Measurements from ENCODE around the gene AACS. TPM values are rescaled to one million over a fixed set of nuclear protein-coding genes. Genes with fewer than 3 reads are reported as not detected.

Gene AACS
- total and polyA plus RNA-seq, 10 of the 15 experiments (the other 5 are each of a cell fraction or from before 2014, with no cell fraction given), result 10.1 to 34.0 (median 21.1) TPM

DNA sequence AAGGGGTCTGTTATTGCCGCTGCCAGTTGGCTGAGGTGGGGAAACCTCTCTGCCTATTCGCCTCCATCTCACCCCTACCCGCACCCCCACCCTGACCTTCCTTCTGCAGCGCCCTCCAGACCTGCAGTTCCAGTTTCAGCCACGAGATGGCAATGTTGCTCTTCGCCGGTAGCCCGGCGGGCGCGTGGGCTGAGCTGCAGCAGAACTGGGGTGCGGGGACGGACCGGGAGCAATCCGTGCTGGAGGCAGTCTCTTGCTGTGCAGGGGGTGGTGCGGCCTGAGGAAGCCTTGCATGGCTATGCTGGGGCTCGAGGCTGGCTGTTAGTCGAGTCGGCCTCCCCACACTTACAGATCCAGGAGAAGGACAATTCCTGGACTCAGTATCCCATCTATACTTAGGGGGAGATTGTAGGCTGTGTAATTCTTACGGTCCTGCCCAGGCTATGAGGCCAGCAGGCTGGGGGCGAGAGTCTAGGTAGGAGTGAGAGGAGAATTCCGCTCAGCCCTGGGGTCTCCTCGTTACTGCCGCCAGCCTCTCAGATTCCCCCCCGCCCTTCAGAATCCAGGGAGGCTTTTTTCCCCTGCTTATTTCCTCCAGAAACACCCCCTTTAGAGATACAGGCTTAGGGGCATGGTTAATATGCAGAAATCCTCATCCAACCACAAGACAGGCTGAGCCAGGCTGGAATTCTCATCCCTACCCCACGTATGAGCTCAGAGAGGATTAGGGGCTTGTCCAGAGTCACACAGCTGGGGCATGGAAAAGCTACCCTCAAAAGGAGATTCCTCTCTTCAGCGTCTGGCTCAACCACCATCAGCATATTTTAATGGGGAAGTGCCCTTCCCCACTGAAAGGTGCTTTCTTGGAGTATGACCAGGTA, 118.2 kb downstream of the AACS start:
- under 1% methylated on average over 27 of the region's 27 CpGs for WGBS (ENCODE audit: insufficient coverage, insufficient replicate concordance, low lambda C conversion rate, missing lambda C conversion rate)
- no TSS peak for BruUV-seq (replicated peaks)
- FAIRE-seq (peak; percentile 95), ATAC-seq (peak; percentile 92), DNase-seq (ENCODE audit: low read depth, low spot score) (peak; percentile 21)
- Histone ChIP-seq H3K9ac (ENCODE audit: control insufficient read depth, insufficient read depth, low read length) (no peak overlapping the region), H4K20me1 (ENCODE audit: control insufficient read depth, insufficient read depth) (no peaks in the 10 kb centered on the region), H3K36me3 (ENCODE audit: control insufficient read depth in 2 of 2, insufficient read depth in 2 of 2, low read length in 1 of 2) (no peaks in the 10 kb centered on the region), H3K27me3 (replicated peaks in 1 of 2; ENCODE audit: control insufficient read depth in 2 of 2, insufficient read depth in 2 of 2, low read length in 1 of 2) (peaks cover 8 to 11% of the 10 kb centered on the region in 2 experiments), H3K9me3 (replicated peaks; ENCODE audit: control insufficient read depth, insufficient read depth, low read length) (no peaks in the 10 kb centered on the region), H3K4me1 (ENCODE audit: control insufficient read depth, insufficient read depth, low read length) (no peaks in the 10 kb centered on the region), H3K4me3 (no peak overlapping the region), H3K27ac (ENCODE audit: control insufficient read depth, insufficient read depth) (no peak overlapping the region), H3K4me2 (ENCODE audit: control insufficient read depth, insufficient read depth) (no peak overlapping the region), H2AFZ (ENCODE audit: control insufficient read depth, low read depth, low read length) (no peak overlapping the region), H3K79me2 (ENCODE audit: control insufficient read depth, insufficient read depth, low read length) (no peaks in the 10 kb centered on the region)
- in situ Hi-C loops (cut with MboI), result loop anchor here (5.0 to 25.0 kb wide), 2 partner anchors 219 to 1679 kb away; no protein-coding TSS in a partner anchor
- intact Hi-C loops (cut with micrococcal nuclease; ENCODE audit: unreplicated experiment), result loop anchor here (1.0 to 10.0 kb wide), 5 partner anchors 220 to 1564 kb away; no protein-coding TSS in a partner anchor
- POLR2A ChIA-PET, result no interaction called here
- CTCF ChIA-PET, result interaction anchor here (0.7 to 3.4 kb wide), 15 partner anchors 9 to 1444 kb away, joined by 3 to 32 read pairs (median 4); no protein-coding TSS in a partner anchor
- SMC1A ChIA-PET (ENCODE audit: uncharacterized antibody, unreplicated experiment), result interaction anchor here (1.2 to 1.4 kb wide), 4 partner anchors 19 to 216 kb away, joined by 3 to 6 read pairs (median 3); no protein-coding TSS in a partner anchor
- RAD21 ChIA-PET (ENCODE audit: unreplicated experiment), result interaction anchor here (0.8 to 1.6 kb wide), 5 partner anchors 13 to 1693 kb away, joined by 4 to 9 read pairs (median 7); no protein-coding TSS in a partner anchor
- TF ChIP-seq NR2F1 (conservative IDR thresholded peaks at IDR 0.05) (no peak), RAD21 (IDR thresholded peaks at IDR 0.05; ENCODE audit: insufficient read depth, low read depth, low read length) (peak; percentile 99), SMC3 (IDR thresholded peaks at IDR 0.05; ENCODE audit: borderline replicate concordance, low read length) (peak; percentile 82), SPI1 (IDR thresholded peaks at IDR 0.05; ENCODE audit: borderline replicate concordance, insufficient read depth, low read depth, low read length) (peak; percentile 13; the same call in 1 of the 2 replicates), MXI1 (IDR thresholded peaks at IDR 0.05; ENCODE audit: low read depth, low read length) (no peak), LARP7 (IDR thresholded peaks at IDR 0.05) (0 out of 2 replicates have a peak, but pooled peaks have one; percentile 22), RELA (IDR thresholded peaks at IDR 0.05; ENCODE audit: borderline replicate concordance, partially characterized antibody) (peak; percentile 13)
- TF ChIP-seq, protein P1, sequence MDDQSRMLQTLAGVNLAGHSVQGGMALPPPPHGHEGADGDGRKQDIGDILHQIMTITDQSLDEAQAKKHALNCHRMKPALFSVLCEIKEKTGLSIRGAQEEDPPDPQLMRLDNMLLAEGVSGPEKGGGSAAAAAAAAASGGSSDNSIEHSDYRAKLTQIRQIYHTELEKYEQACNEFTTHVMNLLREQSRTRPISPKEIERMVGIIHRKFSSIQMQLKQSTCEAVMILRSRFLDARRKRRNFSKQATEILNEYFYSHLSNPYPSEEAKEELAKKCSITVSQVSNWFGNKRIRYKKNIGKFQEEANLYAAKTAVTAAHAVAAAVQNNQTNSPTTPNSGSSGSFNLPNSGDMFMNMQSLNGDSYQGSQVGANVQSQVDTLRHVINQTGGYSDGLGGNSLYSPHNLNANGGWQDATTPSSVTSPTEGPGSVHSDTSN (IDR thresholded peaks at IDR 0.05; ENCODE audit: insufficient replicate concordance, low read depth, low read length), result no peak
- TF ChIP-seq, protein P2, sequence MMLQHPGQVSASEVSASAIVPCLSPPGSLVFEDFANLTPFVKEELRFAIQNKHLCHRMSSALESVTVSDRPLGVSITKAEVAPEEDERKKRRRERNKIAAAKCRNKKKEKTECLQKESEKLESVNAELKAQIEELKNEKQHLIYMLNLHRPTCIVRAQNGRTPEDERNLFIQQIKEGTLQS (IDR thresholded peaks at IDR 0.05; ENCODE audit: borderline replicate concordance, extremely low read depth, low read depth, low read length), result 0 out of 2 replicates have a peak, but pooled peaks have one; percentile 15
- TF ChIP-seq, protein P3, sequence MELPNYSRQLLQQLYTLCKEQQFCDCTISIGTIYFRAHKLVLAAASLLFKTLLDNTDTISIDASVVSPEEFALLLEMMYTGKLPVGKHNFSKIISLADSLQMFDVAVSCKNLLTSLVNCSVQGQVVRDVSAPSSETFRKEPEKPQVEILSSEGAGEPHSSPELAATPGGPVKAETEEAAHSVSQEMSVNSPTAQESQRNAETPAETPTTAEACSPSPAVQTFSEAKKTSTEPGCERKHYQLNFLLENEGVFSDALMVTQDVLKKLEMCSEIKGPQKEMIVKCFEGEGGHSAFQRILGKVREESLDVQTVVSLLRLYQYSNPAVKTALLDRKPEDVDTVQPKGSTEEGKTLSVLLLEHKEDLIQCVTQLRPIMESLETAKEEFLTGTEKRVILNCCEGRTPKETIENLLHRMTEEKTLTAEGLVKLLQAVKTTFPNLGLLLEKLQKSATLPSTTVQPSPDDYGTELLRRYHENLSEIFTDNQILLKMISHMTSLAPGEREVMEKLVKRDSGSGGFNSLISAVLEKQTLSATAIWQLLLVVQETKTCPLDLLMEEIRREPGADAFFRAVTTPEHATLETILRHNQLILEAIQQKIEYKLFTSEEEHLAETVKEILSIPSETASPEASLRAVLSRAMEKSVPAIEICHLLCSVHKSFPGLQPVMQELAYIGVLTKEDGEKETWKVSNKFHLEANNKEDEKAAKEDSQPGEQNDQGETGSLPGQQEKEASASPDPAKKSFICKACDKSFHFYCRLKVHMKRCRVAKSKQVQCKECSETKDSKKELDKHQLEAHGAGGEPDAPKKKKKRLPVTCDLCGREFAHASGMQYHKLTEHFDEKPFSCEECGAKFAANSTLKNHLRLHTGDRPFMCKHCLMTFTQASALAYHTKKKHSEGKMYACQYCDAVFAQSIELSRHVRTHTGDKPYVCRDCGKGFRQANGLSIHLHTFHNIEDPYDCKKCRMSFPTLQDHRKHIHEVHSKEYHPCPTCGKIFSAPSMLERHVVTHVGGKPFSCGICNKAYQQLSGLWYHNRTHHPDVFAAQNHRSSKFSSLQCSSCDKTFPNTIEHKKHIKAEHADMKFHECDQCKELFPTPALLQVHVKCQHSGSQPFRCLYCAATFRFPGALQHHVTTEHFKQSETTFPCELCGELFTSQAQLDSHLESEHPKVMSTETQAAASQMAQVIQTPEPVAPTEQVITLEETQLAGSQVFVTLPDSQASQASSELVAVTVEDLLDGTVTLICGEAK (IDR thresholded peaks at IDR 0.05; ENCODE audit: borderline replicate concordance), result no peak
- TF ChIP-seq, protein P4, sequence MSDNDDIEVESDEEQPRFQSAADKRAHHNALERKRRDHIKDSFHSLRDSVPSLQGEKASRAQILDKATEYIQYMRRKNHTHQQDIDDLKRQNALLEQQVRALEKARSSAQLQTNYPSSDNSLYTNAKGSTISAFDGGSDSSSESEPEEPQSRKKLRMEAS (IDR thresholded peaks at IDR 0.05; ENCODE audit: low read depth, low read length), result 0 out of 2 replicates have a peak, but pooled peaks have one; percentile 51
- TF ChIP-seq, protein P5, sequence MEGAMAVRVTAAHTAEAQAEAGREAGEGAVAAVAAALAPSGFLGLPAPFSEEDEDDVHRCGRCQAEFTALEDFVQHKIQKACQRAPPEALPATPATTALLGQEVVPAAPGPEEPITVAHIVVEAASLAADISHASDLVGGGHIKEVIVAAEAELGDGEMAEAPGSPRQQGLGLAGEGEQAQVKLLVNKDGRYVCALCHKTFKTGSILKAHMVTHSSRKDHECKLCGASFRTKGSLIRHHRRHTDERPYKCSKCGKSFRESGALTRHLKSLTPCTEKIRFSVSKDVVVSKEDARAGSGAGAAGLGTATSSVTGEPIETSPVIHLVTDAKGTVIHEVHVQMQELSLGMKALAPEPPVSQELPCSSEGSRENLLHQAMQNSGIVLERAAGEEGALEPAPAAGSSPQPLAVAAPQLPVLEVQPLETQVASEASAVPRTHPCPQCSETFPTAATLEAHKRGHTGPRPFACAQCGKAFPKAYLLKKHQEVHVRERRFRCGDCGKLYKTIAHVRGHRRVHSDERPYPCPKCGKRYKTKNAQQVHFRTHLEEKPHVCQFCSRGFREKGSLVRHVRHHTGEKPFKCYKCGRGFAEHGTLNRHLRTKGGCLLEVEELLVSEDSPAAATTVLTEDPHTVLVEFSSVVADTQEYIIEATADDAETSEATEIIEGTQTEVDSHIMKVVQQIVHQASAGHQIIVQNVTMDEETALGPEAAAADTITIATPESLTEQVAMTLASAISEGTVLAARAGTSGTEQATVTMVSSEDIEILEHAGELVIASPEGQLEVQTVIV (IDR thresholded peaks at IDR 0.05; ENCODE audit: borderline replicate concordance, partially characterized antibody), result no peak
